ENCODE results near the gene RALGPS1.

GRCh38 chr9:126953041-126953809 lies 38.6 kb downstream of the RALGPS1 start:
- TF ChIP-seq, protein P1, sequence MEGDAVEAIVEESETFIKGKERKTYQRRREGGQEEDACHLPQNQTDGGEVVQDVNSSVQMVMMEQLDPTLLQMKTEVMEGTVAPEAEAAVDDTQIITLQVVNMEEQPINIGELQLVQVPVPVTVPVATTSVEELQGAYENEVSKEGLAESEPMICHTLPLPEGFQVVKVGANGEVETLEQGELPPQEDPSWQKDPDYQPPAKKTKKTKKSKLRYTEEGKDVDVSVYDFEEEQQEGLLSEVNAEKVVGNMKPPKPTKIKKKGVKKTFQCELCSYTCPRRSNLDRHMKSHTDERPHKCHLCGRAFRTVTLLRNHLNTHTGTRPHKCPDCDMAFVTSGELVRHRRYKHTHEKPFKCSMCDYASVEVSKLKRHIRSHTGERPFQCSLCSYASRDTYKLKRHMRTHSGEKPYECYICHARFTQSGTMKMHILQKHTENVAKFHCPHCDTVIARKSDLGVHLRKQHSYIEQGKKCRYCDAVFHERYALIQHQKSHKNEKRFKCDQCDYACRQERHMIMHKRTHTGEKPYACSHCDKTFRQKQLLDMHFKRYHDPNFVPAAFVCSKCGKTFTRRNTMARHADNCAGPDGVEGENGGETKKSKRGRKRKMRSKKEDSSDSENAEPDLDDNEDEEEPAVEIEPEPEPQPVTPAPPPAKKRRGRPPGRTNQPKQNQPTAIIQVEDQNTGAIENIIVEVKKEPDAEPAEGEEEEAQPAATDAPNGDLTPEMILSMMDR (conservative IDR thresholded peaks at IDR 0.05) = no peak
- no peak for TF ChIP-seq ZFX (IDR thresholded peaks at IDR 0.05)
